Activated CD4-positive, alpha-beta T cell treated with anti-CD3 and anti-CD28 coated beads, Interleukin-2, amount 50 U/mL, for 24 hours (primary cell): ENCODE data around the gene IL17B.

Experiments
- DNase-seq, 2 donors: peaks; one replicate each; pipeline ENCODE4 v3.0.0-alpha.2; 2020; ENCODE audit warnings: low read depth in 1 of 2, low spot score in 1 of 2

IL17B gene

DNA sequence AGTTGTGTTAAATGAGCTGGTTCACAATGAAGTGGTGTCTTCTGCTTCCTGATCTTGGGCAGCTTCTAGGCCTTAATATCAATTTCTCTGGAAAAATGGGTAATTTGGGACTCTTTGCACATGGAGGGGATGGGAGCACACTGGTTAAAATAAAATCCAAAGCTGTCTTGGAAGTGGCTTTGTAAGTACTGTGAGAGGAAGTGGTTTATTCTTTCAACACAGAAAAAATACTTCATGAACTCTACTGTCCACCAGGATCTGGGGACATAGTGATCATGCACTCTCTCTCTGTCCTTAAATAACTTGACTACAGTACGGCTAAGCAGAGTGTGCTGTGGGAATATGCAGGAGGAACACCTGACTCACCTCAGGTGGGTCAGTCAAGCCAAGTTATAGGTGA is 18.8 kb downstream of the IL17B start:
- DNase-seq: no peak

DNA sequence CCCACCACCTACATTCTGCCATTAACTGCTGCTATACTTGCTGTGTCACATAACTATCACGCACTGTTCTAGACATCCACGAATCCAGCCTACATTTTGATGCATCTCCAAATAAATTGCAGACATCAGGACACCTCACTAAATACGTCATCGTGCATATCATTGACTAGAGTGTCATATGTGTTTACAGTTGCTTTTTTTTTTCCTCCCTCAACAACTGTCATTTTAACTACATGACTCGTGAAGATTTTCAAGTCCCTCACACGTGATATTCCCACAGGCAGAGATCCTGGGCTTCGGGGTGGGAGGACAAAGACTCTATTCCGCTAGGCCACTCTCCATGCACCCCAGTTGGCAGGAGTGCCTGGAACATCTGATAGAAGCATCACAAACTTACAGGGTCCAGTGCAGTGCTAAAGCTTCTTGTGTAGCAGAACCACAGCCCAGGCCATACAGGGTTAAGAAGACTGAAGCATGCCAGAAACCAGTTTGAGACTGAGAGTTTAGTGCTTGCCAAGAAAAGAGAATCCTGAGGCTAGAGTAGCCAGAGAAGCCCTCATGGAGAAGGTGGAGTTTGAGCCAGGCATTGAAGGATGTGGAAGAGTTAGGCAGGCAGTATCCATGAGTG is 20.1 kb downstream of the IL17B start:
- DNase-seq: no peak

DNA sequence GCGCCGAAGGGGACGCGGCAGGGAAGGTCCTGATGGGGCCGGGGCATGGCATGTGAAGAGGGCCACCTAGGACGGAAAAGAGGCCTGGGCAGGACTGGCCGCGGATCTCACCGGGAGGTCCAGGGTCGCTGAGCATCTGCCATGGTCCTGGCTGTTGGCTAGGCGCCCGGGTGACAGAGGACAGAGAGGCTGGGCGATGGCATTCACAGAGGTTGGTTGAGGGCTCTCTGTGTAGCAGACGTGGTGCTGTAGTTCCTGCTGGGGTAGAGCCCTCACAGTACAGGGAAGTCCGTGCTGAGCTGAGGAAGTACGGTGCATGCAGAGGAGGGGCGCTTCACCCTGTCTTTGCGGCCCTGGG is 20.8 kb downstream of the IL17B start:
- no peak for DNase-seq

DNA sequence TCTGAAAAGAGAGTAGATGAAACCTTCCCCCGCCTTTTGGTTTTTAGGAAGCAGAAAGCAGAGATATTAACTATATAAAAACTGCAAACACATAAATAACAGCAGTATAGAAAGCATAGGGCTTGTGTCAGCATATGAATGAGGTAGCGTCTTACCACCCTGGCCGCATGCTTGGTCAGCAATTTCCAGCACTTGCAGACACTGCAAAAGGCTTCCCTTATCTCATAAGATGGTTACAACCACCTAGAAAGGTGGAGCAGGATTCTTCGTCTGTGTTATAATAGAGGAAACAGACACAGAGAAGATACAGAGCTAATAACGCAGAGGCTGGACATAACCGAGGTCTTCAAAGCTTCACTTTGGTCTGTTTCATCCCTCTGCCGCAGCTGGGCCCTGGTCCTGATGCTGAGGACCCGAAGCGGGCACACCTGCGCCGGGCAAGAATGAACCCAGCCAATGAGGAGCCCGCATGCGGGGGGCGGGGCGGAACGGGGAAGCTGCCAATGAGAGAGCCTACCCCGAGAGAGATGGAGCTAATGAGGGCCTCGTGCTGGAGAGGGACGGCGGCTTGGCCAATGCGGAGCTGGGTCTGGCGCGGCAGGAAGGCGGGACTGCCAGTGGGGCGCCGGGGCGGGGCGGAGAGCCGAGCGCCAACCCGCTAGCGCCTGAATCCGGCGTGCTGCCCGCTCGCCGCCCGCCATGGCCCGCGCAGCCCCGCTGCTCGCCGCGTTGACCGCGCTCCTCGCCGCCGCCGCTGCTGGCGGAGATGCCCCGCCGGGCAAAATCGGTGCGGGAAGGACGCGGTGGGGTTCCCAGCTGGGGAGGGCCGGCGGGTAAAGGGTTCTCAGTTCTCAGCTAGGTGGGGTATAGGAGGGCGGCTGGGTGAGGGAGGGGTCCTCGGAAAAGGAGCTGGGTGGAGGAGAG is 21.5 kb downstream of the IL17B start, which contains the start of gene PCYOX1L:
Gene PCYOX1L, plus strand, starts transcription at position 677 of the 924 bp plus-strand sequence. Its CDS starts 23 bp downstream, at position 700.
- DNase-seq: peak; percentile 94 to 98

DNA sequence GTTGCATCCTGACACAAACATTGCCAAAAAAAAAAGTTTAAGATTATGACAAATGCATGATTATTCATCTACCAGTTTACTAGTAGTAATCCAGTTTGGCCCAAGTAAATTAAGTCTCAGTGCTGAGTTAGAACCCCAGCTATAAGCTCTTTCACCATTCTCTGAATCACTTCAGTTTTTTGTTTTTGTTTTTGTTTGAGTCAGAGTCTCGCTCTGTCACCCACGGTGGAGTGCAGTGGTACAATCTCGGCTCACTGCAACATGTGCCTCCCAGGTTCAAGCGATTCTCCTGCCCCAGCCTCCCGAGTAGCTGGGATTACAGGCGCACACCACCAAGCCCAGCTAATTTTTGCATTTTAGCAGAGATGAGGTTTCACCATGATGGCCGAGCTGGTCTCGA is 22.7 kb downstream of the IL17B start:
- no peak for DNase-seq

DNA sequence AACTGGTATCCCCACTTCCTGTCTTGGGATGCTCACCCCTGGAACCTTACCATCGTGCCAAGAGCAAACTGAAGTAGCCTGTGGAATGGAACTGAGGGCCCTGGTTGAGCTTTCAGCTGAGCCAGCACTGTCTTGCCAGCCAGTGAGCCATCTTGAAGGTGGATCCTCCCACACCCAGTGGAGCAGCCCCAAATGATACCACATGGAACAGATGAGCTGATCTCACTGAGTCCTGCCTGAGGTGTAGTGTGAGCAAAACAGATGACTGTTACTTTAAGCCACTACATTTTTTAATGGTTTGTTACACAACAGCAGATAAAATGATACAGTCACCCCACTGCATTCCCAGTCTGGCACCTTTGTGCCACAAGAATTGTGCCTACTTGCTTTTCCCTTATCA is 23.4 kb downstream of the IL17B start:
- no peak for DNase-seq

DNA sequence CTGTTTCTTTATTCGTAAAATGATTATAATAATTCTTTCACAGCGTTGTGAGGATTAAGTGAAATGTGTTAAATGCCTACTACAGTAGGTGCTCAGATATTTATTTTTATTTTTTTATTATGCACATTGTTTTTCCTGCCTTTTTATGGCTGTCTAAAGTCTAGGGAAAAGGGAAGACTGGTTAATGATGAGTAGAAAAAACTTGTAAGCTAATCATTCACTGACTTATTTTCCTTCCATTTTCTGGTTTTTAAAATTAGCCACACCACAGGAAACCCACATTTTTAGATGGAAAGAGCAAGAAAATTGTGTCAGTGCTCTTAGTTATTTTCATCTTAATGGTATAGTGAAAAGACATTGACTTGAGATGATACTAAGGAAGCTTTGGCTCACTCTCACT is 25.2 kb downstream of the IL17B start:
- no peak for DNase-seq

DNA sequence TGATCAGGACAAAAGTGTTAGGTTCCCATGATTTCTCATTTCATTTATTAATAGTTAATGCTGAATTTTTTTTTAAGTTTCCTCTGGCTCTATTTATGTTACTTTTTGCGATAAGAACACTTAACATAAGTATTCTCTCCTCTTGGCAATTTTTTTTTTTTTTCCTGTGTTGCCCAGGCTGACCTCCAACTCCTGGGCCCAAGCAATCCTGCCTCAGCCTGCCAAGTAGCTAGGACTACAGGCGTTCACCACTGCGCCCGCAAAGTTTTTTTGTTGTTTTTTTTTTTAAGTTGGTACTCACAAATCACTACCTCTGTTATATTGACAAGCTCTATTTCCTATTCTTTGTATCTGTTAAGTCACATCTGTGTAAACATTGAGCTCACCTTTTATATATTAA is 26.9 kb downstream of the IL17B start:
- DNase-seq: no peak

DNA sequence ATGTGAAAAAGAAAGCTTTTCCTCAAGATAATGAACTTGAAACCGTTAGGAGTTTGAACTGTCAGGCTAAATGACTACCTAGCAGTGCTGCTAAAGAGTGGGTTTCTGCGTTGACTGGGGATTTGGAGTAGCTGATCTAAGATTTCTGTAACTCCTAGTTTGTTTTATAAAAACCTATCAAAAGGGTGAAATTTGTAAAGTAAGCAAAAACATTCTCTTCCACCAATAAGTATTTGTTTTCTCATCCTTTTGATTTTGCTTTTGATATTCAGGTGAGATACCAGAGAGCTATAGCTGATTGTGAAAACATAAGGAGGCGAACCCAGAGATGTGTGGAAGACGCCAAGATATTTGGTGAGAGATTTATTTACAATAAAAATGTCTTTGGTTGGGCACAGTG is 29.7 kb downstream of the IL17B start:
- DNase-seq: no peak

DNA sequence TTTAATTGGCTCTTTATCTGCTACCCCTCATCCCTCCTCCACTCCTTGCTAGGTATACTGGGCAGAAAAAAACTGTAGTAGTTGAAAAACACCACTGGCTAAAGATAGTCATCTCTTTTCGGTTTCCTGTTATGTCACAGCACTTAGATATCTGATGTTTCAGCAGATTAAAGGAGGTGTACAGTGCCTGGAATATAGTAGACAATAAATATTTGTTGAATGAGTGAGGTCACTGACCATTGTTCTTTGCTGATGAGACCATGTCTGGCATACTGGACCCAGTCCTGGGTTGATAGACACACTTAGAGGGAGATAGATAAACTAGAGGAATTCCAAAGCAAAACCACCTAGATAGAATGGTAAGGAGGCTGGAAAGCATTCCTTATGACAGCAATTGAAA is 30.6 kb downstream of the IL17B start:
- DNase-seq: no peak

DNA sequence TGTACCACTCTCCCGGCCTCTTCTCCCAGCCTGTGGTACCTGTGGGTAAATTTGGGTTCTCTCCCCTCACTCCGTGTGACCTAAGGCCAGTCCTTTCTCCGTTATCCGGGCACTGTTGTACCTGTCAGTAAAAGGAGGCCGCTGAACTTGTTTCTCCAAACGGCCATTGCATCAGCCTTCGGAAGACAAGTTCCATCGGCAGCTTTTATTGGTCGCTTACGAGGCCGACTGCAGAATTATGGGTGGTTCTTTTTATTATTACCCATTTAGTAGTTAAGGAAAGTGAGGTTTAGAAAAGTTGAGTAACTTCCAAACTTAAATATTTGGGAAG is 33.2 kb downstream of the IL17B start:
- no peak for DNase-seq

DNA sequence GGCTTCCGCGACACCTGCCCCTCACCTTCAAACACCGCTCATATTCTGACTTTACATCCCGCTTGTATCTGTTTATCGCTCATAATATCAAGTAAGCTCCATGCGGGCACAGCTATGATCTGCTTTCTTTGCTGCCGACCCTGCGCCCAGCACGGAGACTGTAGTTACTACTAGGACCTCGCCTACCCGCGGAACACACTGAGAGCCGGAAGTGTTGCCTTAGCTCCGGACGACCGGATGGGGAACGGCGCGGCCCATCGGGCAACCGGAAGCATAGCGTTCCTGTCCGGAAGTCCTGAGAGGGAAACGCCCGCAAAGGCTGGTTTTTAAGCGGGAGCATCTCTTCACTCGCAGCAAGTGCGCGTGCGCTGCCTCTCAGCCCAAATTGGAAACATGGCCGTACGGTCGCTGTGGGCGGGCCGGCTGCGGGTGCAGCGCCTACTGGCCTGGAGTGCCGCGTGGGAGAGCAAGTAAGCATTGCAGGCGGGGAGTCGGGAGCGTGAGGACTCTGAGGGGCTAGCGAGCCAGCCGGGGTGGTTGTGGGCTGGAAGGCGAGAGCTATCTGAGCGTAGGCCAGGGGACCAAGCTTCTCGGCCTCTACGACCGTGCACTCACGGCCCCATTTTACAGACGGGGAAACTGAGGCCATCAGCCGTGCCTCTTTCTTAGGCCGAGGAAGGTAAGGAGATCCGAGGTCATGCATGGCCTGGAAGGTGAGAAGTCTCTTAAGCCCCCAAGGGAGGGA is 33.8 kb downstream of the IL17B start, which contains the start of gene GRPEL2:
Gene GRPEL2, plus strand, starts transcription at position 353 of the 745 bp plus-strand sequence. Its CDS starts 41 bp downstream, at position 394.
- DNase-seq: peak; percentile 82 to 92

DNA sequence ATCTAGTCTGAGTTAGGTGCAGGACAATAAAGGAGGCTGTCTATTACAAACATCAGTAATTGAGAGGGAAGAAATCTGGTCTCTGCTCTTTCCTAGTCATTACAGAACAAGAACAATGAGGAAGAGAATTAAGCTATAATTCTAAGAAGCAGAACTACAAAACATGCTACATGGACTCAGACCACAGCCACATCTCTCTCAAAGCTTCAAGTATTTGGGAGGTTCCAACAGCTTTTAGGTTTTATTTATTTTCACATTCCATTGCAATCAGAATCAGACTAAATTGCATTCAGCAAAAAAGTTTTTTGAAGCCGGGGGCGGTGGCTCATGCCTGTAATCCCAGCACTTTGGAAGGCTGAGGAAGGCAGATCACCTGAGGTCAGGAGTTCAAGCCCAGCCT is 34.9 kb downstream of the IL17B start:
- DNase-seq: no peak

DNA sequence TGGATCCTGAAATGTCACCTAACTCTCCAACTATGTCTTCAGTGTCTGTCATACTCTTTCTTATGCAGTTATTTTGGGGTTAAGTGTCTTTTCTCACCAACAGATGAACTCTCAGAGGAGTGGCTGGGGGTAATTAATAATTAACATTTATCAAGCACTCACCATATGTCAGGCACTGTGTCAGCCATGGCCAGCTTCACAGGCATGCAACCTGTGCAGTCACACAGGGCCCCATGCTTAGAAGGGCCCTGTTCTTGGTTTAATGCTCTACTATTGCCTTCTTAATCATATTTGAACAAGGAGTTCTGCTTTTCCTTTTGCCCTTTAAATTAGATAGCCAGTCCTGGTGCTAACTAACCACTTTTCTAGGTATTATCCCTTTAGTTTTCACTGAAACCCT is 37.2 kb downstream of the IL17B start:
- no peak for DNase-seq

DNA sequence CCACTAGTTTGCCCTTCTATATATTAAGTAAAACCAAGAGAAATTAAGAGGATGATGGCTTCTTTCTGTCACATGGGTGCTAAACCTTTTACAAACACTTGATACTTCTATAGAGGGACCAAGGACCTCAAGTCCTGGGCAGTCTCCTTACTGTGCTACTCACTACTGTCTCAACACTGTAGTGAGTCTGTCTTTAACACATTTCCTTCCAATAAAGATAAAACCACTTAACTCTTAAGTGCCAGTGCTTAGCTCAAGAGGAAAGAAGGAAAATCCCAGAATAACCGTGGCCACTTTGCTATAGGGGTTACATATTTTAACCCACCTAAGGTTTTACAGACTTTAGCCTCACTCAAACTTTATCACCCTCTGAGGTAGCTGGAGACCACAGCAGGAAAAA is 38.2 kb downstream of the IL17B start:
- DNase-seq: no peak

DNA sequence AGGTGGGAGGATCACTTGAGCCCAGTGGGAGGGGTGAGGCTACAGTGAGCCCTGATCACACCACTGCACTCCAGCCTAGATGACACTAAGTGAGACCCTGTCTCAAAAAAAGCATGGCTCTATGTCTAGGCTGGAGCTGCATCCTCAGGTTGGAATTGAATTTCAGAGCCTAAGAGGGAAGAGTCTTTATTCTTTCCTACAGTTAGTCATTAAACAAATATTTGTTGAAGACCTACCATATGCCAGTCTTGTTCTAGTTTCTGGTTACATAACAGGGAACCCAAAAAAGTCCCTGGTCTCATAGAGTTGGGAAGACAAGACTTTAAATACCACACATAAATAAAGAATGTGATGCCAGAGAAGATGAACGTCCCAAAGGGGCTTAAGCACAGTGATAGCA is 40.7 kb downstream of the IL17B start:
- DNase-seq: no peak

DNA sequence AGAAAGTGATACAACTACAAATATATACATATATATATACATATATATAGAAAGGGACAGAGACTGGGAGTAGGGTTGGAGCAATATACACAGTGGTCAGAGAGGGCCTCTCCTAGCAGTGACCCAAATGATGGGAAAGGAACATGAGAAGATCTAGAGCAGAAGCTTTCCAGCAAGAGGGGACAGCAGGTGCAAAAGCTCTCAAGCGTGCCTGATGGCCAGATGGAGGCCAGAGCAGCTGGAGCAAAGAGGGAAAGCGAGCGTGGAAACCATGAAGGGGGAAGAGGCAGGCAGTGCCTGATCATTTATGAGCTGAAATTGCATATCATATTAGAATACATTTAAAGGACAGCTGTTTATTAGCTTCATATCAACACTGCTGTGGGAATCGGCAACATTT is 41.4 kb downstream of the IL17B start:
- DNase-seq: no peak

DNA sequence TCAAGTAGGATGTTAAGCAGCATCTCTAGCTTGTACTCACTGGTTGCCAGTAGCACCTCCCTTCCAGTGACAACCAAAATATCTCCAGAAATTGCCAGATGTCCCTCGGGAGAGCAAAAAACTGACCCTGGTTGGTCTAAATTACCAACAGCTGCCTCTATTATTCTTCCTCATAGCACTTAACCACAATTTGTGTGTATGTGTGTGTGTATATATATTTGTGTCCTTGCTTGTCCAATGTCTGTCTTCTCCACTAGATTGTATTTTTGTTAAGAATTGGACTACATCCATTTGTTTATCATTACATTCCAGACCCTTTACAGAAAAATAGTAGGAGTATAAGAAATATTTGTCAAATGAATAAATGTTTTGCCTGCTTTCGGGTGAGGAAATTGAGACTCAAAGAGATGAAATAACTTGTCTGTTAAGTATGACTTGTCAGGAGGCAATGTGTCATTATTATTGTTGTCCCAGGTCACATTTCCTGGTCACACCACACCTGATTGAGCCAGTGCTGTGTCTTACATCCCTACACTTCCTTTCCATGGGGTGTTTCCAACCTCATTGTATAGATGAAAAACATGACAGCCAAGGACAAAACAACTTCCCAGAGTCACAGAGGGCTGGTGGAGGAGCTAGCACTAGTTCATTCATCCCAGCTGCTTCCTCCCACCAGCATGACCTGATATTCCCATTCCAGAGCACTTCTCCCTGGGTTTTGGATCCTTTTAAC is 45.2 kb downstream of the IL17B start:
- DNase-seq: no peak

DNA sequence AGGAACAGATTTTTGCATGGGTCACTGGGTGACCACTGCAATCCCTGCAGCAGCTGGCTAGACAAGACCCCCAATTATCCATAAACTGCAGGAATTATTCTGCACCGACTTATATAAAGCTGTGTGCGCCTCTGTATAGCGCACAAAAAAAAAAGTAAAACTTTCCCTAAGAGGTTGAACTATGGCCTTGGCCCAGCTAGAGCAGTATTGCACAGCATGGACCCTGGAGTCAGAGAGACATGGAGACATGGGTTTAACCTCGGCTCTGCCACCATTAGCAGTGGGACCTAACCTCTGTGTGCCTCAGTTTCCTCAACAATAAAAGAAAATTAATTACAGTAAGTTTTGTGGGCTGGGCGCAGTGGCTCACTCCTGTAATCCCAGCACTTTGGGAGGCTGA is 50.9 kb downstream of the IL17B start:
- no peak for DNase-seq

DNA sequence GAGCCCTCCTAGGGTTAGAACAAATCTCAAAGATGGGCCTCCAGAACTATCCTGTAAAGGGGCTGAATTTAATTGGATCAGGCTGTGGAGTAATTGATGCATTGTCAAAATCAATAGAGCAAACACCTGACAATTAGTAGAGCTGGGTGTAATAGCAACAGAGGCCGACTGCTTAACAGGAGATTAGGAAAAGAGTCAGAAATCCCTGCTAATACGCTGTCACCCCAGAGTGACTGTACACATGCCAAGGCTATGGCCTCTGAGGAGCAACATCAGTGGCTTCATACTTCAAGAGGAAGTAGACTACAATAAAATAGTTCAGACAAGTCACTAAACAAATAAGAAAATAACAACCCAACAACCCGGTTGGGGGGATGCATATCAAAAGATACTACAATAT is 52.5 kb downstream of the IL17B start:
- no peak for DNase-seq

DNA sequence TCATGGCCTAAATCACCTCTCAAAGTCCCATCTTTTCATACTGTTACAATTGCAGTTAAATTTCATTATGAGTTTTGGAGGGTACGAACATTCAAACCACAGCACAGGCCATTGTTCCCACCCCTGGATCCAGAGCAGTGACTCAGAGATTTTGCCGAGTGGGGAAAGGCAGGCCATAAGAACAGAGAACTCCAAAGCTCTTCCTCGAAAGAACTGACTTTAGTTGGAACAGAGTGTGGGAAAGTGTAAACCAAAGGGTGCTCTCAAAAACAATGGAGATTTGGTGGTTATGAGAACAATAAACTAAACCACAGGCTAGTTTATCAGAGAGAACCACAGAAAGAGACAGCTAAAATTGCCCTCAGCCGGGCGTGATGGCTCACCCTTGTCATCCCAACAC is 53.2 kb downstream of the IL17B start:
- no peak for DNase-seq
